Measurements from ENCODE around the gene MBD6. TPM values are rescaled to one million over a fixed set of nuclear protein-coding genes. Genes with fewer than 3 reads are reported as not detected.

Gene MBD6
- polyA plus RNA-seq, 1 experiment, result 8.3 TPM

DNA sequence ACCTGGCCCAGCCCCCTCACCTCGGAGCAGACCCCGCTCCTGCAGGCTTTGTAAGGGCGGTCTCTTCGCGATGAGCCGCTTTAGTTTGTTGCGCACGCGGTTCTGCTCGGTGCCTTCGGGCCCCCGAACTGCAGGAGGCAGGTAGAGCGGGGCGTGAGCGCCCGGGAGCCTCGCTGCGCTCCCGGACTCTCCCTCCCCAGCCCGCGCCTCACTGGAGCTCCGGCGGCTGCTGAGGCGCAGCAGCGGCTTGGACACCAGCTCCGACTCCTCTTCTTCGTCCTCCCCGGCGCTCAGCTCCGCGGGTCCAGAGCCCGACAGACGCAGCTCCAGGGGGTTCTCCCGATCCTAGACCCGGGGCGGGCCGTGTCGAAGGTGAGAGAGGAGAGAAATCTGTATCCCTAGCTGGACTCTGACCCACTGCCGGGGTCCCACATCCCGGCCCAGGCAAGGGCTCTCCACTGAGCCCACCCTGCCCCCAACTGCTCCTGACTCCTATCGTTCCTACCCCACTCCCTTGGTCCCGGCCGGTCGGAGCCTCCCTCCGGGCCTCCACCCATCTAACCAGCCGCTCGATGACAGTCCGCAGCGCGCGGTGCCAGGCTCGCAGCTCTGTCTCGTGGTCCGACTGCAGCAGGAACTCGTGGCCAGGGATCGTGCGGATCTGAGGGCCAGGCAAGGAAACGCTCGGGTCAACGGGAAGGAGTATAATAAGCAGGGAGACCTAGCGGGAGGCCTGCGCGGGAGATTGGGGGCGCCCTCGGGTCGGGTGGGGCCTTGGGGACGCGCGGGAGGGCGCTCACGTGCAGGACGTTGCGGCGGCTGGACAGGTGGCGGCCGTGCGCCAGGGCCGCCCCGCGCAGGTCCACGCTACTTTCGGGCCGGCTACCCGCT lies 47.1 kb upstream of the MBD6 start:
- no peak for DNase-seq (ENCODE audit: low read depth)
- TF ChIP-seq, protein P1, sequence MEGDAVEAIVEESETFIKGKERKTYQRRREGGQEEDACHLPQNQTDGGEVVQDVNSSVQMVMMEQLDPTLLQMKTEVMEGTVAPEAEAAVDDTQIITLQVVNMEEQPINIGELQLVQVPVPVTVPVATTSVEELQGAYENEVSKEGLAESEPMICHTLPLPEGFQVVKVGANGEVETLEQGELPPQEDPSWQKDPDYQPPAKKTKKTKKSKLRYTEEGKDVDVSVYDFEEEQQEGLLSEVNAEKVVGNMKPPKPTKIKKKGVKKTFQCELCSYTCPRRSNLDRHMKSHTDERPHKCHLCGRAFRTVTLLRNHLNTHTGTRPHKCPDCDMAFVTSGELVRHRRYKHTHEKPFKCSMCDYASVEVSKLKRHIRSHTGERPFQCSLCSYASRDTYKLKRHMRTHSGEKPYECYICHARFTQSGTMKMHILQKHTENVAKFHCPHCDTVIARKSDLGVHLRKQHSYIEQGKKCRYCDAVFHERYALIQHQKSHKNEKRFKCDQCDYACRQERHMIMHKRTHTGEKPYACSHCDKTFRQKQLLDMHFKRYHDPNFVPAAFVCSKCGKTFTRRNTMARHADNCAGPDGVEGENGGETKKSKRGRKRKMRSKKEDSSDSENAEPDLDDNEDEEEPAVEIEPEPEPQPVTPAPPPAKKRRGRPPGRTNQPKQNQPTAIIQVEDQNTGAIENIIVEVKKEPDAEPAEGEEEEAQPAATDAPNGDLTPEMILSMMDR (IDR thresholded peaks at IDR 0.05; ENCODE audit: insufficient read depth, low read depth, low read length), result no peak
- Histone ChIP-seq H3K36me3 (ENCODE audit: control insufficient read depth, insufficient read depth, low read length) (no peaks in the 10 kb centered on the region), H3K4me3 (ENCODE audit: low read depth, low read length) (peak overlapping the region; percentile 18), H3K27me3 (ENCODE audit: control insufficient read depth, insufficient read depth, low read length) (peaks cover 41% of the 10 kb centered on the region)
- ChIA-PET POLR2A (interaction anchor here (0.6 kb wide), 1 partner anchor 8 kb away, joined by 4 read pairs; no protein-coding TSS in a partner anchor), CTCF (interaction anchor here (0.9 to 3.1 kb wide), 9 partner anchors 10 to 236 kb away, joined by 3 to 38 read pairs (median 5); partner anchors contain the start of gene GLI1)

DNA sequence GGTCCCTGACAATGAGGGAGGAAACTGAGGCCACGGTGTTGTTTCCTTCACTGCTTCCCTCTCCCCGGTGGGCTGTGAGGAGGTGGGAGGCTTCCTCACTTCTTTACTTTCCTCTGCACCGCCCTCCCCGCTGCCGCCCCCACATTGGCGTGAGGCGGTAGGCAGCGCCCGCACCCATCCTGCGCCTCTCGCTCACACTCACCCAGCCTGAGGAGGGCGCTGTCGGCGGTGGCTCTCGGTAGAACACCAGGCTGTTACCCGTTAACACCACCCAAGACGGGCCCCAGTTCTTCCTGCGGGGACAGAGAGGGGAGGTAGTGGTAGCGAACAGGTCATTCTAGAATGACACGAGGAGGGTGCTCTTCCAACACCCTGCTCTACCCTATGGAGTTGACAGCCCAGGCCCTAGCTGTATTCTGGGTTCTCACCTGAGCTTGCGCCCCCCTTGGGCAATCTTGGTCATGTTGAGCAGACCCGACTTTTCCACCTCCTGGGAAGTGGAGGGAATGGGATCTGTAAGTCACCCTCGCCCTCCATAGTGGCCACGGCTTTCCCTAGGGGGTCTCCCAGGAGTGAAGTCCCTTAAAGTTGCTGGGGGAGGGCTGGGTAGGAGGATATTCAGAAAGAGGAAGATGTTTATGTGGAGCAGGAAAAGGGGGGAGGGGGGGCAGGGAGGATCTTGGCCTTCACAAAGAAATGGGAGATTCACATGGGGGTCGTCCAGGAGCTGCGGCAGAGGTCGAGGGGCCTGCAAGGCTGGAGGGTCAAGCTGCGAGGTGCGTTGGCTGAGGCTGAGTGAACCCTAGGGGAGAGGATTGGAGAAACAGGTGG lies 46.2 kb upstream of the MBD6 start:
- CTCF ChIA-PET, result interaction anchor here (0.9 to 3.1 kb wide), 6 partner anchors 11 to 191 kb away, joined by 3 to 38 read pairs (median 7); partner anchors contain the start of gene GLI1
- Histone ChIP-seq H3K36me3 (ENCODE audit: control insufficient read depth, insufficient read depth, low read length) (no peaks in the 10 kb centered on the region), H3K27me3 (ENCODE audit: control insufficient read depth, insufficient read depth, low read length) (peaks cover 41% of the 10 kb centered on the region), H3K4me3 (ENCODE audit: low read depth, low read length) (peak overlapping the region; percentile 18; the same call in 1 of the 2 replicates)
- TF ChIP-seq, protein P1 (IDR thresholded peaks at IDR 0.05; ENCODE audit: insufficient read depth, low read depth, low read length), result peak; percentile 22; the same call in 1 of the 2 replicates
- DNase-seq (ENCODE audit: low read depth), result no peak
- POLR2A ChIA-PET, result no interaction called here

DNA sequence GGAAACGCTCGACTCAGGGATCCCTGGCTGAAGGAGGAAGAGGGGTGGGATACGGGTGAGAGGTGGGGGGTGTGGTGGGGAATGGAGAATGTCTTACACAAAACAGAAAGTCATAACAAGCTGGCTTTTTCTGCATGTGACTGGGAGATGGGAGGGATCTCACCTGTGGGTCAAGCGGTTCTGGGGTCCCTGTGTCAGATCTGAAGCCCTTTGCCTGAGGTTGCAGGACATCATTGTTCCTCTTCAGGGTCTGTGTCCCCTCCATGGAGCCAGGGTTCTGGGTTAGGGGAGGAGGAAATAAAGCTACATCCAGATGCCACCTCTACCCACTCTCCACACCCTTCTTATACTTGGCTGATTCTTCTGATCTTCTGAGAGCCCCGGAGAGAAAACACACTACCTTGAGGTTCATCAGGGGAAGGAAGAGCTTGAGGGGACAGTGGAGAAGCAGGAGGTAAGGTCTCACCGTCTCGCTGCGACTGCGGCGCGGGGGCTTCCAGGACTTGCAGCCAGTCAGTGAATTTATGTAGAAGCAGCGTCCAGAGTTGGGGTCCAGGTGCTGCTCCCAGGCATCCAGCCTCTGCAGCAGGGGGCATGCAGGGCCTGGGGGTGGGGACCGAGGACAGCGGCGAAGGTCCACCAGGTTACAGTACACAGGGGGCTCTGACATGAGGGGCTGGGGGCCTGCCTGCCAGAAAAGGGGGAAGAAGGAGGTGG lies 45.5 kb upstream of the MBD6 start:
- Histone ChIP-seq H3K4me3 (ENCODE audit: low read depth, low read length) (no peak overlapping the region), H3K36me3 (ENCODE audit: control insufficient read depth, insufficient read depth, low read length) (no peaks in the 10 kb centered on the region), H3K27me3 (ENCODE audit: control insufficient read depth, insufficient read depth, low read length) (peaks cover 40% of the 10 kb centered on the region)
- POLR2A ChIA-PET, result no interaction called here
- TF ChIP-seq, protein P1 (IDR thresholded peaks at IDR 0.05; ENCODE audit: insufficient read depth, low read depth, low read length), result no peak
- CTCF ChIA-PET, result interaction anchor here (1.1 to 1.9 kb wide), 3 partner anchors 12 to 192 kb away, joined by 3 to 10 read pairs (median 3); no protein-coding TSS in a partner anchor
- no peak for DNase-seq (ENCODE audit: low read depth)

DNA sequence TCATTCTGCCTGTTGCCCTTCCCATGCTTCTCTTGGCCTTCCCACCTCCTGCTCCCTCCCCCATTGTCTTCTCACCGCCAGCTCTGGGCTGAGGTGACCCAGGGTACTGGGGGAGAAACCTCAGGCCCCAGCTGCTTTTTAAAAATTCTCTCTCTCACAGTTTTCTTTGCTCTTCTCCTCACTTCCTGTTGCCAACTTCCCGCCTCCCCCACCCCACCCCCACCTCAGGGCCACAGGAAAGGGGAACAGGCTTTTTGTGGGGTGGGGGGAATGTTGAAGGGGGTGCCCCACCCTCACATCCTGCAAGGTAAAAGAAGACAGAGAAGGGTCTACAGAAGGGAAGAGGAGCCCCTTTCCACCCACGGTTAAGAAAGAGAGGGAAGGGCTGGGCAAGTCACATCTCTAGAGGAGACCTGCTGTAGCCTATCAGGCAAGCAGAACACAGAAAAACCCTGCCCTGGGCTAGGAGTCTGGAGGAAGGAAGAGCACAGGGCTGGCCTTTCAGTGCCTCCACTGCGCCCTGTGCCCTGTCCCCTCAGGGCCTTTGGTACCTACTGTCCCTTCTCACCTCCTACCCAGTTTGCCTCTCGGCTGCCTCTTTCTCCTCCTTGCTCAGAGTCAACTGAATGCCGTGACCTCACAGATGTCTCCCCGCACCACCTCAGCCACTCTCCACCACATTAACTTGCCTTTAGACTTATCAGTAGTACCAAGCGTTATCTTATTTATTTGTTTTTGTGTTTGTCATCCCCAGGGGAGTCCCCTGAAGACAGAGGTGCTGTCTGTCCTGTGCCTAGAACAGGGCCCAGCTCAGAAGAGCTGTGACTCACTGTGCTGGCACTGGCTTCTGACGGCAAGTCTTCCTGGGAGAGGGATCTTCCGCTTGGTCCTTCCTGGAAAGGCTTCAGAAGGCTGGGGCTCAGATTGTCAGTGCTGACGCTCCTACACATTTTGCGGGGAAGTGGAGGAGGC lies 44.6 kb upstream of the MBD6 start:
- Histone ChIP-seq H3K36me3 (ENCODE audit: control insufficient read depth, insufficient read depth, low read length) (no peaks in the 10 kb centered on the region), H3K27me3 (ENCODE audit: control insufficient read depth, insufficient read depth, low read length) (peaks cover 33% of the 10 kb centered on the region), H3K4me3 (ENCODE audit: low read depth, low read length) (no peak overlapping the region)
- ChIA-PET CTCF (interaction anchor here (0.9 to 1.9 kb wide), 4 partner anchors 12 to 193 kb away, joined by 3 to 10 read pairs (median 3); partner anchors contain the start of gene GLI1), POLR2A (no interaction called here)
- DNase-seq (ENCODE audit: low read depth), result no peak
- TF ChIP-seq, protein P1 (IDR thresholded peaks at IDR 0.05; ENCODE audit: insufficient read depth, low read depth, low read length), result no peak

All from BJ (cell line).